Cardiac muscle cell (in vitro differentiated cells and primary cell): ENCODE measurements around the gene BCAR3. TPM values are rescaled to one million over a fixed set of nuclear protein-coding genes. Genes with fewer than 3 reads are reported as not detected.

Experiments
- DNase-seq, 2 donors: peaks; one replicate each; pipeline versions ENCODE4 v3.0.0 to v3.0.0-alpha.2; 2010 to 2017; ENCODE audit warnings: low read depth in 1 of 2, low spot score in 1 of 2
- H3K27ac ChIP-seq: fragments of 200-600 bp; sonication (generic); 2 replicates; pipeline ENCODE4 v1.5.1; 2016
- H3K27me3 ChIP-seq: fragments of 200-600 bp; sonication (generic); 2 replicates; pipeline ENCODE4 v1.6.0; 2016; ENCODE audit warnings: control low read depth
- H3K36me3 ChIP-seq: fragments of 200-600 bp; sonication (generic); 2 replicates; pipeline ENCODE4 v1.5.1; 2016; ENCODE audit warnings: control low read depth
- H3K4me1 ChIP-seq: fragments of 200-600 bp; sonication (generic); 2 replicates; pipeline ENCODE4 v1.8.1; 2017; ENCODE audit warnings: low read depth, mild to moderate bottlenecking, mixed run types
- H3K4me3 ChIP-seq: fragments of 200-600 bp; sonication (generic); 2 replicates; pipeline ENCODE4 v1.5.1; 2016; ENCODE audit warnings: mild to moderate bottlenecking
- H3K9me3 ChIP-seq: fragments of 200-600 bp; sonication (generic); 2 replicates; pipeline ENCODE4 v1.5.1; 2017; ENCODE audit warnings: low read depth, mild to moderate bottlenecking, control low read depth
- CTCF ChIP-seq: IDR thresholded peaks from 2 replicates; pipeline ENCODE4 v1.5.1; 2012; ENCODE audit warnings: low read depth, mild to moderate bottlenecking, low read length
- polyA plus RNA-seq: library from polyadenylated mRNA; unstranded; fragments of >200 nt; fragmentation: Nextera tagmentation; extraction: Ambion mirVana; gene quantifications from 2 replicates; pipeline ENCODE4 v1.2.1, GENCODE V29; 2016
- total RNA-seq: library from RNA; depleted of rRNA; stranded (reverse); fragments of >200 nt; gene quantifications from 2 replicates; pipeline ENCODE4 v1.2.3, GENCODE V29; 2016

BCAR3 gene
- total and polyA plus RNA-seq, 2 experiments from 2014 or later: 1.5 to 4.5 TPM

GRCh38 chr1:93716941-93717368 is 35.3 kb upstream of the BCAR3 start:
- H3K9me3 ChIP-seq: no peaks in the 10 kb centered on the region
- no peak overlapping the region for H3K4me3 ChIP-seq
- no peak overlapping the region for H3K27ac ChIP-seq
- no peak for TF ChIP-seq CTCF
- no peaks in the 10 kb centered on the region for H3K27me3 ChIP-seq
- H3K36me3 ChIP-seq: no peaks in the 10 kb centered on the region
- no peak for DNase-seq
- peaks cover 20% of the 10 kb centered on the region for H3K4me1 ChIP-seq

GRCh38 chr1:93716163-93716562 is 34.5 kb upstream of the BCAR3 start:
- no peak for DNase-seq
- Histone ChIP-seq H3K9me3 (no peaks in the 10 kb centered on the region), H3K27ac (peak overlapping the region; percentile 50), H3K4me1 (peaks cover 18% of the 10 kb centered on the region), H3K27me3 (no peaks in the 10 kb centered on the region), H3K4me3 (no peak overlapping the region), H3K36me3 (no peaks in the 10 kb centered on the region)
- no peak for TF ChIP-seq CTCF

- TF ChIP-seq CTCF: no peak
- Histone ChIP-seq H3K9me3 (no peaks in the 10 kb centered on the region), H3K36me3 (no peaks in the 10 kb centered on the region), H3K27ac (peak overlapping the region; percentile 50), H3K27me3 (no peaks in the 10 kb centered on the region), H3K4me3 (no peak overlapping the region), H3K4me1 (peaks cover 22% of the 10 kb centered on the region)
- peak in 1 of 2 donors; percentile 49 for DNase-seq
Measured at GRCh38 chr1:93715529-93716126, 34.0 kb upstream of the BCAR3 start.

GRCh38 chr1:93714356-93714755 is 32.7 kb upstream of the BCAR3 start:
- Histone ChIP-seq H3K4me3 (no peak overlapping the region), H3K4me1 (peaks cover 23% of the 10 kb centered on the region), H3K27me3 (no peaks in the 10 kb centered on the region), H3K9me3 (no peaks in the 10 kb centered on the region), H3K36me3 (no peaks in the 10 kb centered on the region), H3K27ac (no peak overlapping the region)
- no peak for DNase-seq
- no peak for TF ChIP-seq CTCF

GRCh38 chr1:93713341-93713740 is 31.7 kb upstream of the BCAR3 start:
- Histone ChIP-seq H3K9me3 (no peaks in the 10 kb centered on the region), H3K4me3 (no peak overlapping the region), H3K36me3 (no peaks in the 10 kb centered on the region), H3K27ac (no peak overlapping the region), H3K27me3 (no peaks in the 10 kb centered on the region), H3K4me1 (peaks cover 29% of the 10 kb centered on the region)
- no peak for TF ChIP-seq CTCF
- DNase-seq: no peak
